GM18867 (cell line): ENCODE results near the gene OGT.
"Not testable (repeated sequence)": the region's sequence is repeated elsewhere in the genome, so short reads cannot be mapped to it uniquely, and the experiment has no call there.

ENCODE experiments used
- ATAC-seq: cut with Tn5 transposase; IDR thresholded peaks from one replicate; pipeline ENCODE4 v1.9.1; 2021; ENCODE audit warnings: mild to moderate bottlenecking, moderate library complexity; ENCODE audit not compliant: unreplicated experiment

OGT gene

DNA sequence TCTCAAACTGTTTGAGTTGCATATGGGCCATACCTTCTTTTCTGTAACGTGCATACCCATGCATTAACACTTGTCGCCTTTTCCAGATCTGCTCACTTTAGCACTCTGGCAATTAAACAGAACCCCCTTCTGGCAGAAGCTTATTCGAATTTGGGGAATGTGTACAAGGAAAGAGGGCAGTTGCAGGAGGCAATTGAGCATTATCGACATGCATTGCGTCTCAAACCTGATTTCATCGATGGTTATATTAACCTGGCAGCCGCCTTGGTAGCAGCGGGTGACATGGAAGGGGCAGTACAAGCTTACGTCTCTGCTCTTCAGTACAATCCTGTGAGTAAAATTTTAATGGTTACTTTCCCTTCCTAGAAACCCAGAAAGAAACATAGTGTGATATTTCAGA, 4.8 kb downstream of the OGT start:
- ATAC-seq = no peak

- ATAC-seq = peak; percentile 35
These were observed 7.9 kb downstream of the OGT start for GRCh38 chrX:71540801-71541200.

- ATAC-seq = peak; percentile 84
These were observed 8.5 kb downstream of the OGT start for GRCh38 chrX:71541210-71542022.

GRCh38 chrX:71542411-71542810, 9.5 kb downstream of the OGT start:
- ATAC-seq = no peak

DNA sequence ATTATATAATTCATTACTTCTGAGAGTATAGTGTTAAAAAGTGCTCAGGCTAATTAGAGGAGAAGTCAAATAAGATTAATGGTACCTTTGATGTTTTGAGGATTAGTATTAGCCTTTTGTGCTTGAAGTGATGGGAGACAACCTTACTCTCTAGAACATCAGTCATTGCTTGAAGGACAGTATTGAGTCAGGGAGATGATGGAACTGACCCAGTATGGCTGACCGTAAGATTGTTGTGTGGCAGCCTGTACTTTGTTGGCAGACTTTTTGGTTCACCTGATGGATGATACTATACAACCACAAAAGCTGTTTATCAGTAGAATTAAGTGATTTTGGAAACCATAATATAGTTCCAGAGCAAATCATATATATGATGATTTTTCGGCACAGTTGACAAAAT, 9.9 kb downstream of the OGT start:
- ATAC-seq = no peak

DNA sequence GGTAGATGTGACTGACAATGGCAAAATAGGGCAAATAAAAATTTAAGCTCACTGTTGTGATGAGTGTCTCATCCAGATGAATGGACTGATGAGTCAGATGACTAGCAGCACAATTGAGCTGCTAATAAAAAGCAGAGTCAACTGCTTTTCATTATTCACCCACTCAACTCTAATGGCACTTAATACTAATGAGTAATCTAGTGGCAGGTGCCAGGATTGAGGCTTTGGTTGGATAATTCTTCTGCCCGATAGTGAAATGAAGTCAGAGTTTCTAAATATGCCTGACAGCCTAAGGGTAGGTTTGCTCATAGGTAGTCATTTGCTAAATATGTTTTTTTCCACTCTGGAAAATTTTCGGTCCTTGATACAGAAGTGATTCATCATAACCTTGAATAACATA, 10.4 kb downstream of the OGT start:
- ATAC-seq = no peak

DNA sequence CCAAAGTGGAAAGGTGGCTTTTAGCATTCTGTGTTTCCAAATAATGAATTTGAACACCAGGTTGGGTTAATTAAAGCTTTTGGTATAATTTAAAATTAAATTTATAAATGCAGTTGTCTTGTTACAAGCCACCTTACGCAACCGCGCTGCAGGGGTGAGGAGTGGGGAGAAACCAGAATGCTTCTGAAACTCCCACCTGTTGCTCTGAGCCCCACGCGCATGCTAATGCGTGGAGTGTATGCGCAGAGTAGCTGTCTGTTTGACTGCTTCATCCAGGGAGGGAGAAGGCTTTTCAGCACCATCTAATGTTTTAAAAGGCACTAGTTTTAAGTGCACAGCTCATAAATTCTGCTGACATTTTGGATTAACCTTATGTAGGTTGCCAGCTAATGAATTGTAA, 12.5 kb downstream of the OGT start:
- ATAC-seq = no peak

DNA sequence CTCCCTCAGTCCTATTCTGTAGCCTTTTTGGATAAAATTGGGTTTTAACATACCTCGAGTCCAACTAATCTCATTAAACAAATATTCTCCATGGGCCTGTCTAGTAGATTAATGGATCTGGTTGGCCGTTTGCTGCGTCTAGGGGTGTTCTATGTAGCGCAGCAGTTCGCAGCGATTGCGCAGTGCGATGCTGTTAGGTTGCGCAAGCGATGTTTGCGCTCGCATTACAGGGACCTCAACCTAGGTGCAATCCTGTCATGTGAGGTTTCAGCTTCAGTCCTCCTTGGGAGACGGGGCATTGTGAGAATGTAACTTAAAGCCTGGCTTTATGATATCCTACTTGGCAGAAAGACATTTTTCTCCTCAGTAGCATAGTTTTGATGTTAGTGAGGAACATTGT, 14.0 kb downstream of the OGT start:
- ATAC-seq = no peak

DNA sequence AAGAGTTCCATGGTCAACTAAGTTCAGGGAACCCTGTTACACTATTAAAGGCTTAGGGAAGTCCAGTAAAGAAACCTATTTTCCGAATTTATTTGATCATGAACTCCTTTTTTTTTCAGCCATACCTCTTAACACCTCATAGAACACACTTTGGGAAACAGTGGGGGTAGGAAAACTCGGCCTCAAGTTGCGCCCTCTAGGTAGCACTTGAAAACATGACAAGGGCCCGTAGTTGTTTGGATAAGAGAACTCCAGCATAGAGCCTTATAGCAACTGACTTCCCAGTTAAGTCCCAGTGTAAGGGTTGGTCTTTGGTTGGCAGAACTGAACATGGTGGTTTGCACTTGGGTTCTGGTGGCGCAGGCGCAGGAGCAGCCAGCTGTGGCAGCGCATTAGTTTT, 14.4 kb downstream of the OGT start:
- ATAC-seq = no peak

DNA sequence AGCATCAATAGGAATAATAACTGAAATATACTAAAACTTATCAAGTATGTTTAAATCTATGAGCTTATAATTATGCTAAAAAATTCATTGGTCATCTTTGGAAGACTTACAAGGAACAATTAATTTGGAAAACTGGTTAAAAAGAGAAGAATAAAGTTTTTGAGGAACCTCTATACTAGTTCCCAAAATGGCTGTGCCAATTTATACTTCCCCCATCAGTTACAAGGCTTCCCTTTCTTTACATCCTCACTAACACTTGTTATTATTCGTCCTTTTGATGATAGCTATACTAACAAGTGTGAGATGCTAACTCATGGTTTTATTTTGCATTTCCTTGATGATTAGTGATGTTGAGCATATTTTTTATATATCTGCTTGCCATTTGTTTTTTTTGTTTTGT, 17.1 kb downstream of the OGT start:
- ATAC-seq = no peak

- ATAC-seq = no peak
These were observed 17.7 kb downstream of the OGT start for GRCh38 chrX:71550578-71550977.

DNA sequence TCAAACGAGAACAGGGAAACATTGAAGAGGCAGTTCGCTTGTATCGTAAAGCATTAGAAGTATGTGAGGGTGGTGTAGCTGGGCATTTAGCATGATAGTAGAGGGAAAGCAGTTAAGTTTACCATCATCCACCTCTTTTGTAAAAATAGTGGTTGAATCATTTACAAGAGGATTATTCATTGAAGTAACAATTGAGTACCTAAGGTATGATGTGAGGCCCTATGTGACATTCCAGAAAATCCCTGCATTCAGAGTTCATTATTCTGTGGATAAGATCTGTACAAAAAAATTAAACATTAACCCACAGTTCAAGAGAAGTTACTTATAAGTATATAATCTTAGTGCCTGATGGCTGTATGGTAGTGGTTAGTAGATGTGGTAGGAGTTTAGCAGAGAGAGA, 23.1 kb downstream of the OGT start:
- ATAC-seq = no peak

DNA sequence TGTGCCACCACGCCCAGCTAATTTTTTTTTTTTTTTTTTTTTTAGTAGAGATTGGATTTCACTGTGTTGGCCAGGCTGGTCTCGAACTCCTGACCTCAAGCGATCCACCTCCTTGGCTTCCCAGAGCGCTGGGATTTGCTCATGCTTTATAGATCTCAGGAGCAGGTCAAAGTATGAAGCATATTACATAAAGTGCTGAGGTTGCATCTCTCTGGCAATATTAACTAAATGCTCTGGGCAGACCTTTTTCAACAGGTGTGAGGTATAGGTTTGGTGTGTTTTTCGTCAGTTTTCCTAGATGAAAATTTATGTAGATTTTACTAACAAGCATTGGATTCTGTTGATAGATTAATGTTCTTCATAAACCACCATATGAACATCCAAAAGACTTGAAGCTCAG, 26.0 kb downstream of the OGT start:
- no peak for ATAC-seq

DNA sequence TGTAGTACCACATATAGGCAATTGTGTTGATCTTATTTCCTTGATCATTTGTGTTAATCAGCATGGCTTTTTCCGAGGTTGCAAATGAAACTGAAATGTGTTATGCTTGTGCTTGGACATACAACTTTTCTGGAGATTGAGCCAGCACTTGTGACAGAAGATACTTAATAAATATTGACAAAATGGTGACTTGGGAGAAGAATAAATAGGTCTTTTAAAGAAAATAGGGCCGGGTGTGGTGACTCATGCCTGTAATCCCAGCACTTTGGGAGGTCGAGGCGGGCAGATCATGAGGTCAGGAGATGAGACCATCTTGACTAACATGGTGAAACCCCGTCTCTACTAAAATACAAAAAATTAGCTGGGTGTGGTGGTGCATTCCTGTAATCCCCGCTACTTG, 26.9 kb downstream of the OGT start:
- ATAC-seq = not testable (repeated sequence)

GRCh38 chrX:71563921-71564320, 31.0 kb downstream of the OGT start:
- no peak for ATAC-seq

DNA sequence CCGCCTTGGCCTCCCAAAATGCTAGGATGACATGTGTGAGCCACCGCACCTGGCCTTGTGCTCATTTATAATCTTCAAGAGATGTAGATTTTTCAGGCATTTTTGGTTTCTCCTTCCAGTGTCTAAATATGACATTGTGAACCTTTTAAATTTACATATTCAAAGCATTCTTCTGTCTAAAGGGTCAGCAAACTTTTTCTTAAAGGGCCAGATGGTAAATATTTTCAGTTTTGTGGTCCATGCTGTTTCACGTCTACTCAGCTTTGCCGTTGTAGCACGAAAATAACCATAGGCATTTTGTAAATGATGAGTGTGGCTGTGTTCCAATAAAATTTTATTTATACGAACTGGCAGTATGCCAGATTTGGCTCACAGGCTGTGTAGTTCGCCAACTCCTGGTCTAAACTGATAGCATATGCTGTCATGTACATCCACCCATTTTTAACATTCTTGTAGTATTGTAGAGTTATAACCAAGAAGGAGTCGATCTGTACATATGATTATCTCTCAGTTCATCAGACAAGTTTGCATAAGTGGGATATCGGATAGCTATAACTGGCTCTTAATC, 32.7 kb downstream of the OGT start:
- no peak for ATAC-seq

DNA sequence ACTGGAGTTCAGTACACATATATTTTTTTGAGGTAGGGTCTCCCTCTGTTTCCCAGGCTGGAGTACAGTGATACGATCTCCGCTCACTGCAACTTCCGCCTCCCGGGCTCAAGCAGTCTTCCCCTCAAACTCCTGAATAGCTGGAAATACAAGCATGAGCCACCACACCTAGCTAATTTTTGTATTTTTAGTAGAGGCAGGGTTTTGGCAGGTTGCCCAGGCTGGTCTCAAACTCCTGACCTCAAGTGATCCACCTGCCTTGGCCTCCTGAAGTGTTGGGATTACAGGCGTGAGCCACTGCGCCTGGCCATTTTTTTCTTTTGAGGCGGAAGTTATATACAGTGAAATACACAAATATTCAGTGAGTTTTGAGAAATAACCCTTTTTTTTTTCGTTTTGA, 38.5 kb downstream of the OGT start:
- ATAC-seq = not testable (repeated sequence)

- no peak for ATAC-seq
These were observed 40.7 kb downstream of the OGT start for GRCh38 chrX:71573590-71573989.

DNA sequence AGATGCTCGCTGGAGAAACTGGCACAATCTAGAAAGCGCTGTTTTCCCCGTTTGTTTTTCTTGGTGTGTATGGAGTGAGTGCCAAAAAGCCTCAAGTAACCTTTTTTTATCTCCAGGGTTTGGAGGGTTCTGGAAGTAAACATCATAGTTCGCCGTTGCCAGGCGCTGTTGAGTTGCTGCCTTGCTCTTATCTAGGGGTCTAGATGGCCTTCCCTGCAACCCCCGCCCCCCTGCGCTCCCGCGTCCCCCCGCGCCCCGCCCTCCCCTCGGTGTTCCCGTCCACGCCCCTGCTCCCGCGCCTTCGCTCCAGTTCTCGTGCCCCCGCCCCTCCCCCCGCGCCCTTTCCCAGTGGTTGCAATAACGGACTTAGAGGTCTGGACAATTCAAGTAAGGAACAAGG, 44.8 kb downstream of the OGT start:
- no peak for ATAC-seq

DNA sequence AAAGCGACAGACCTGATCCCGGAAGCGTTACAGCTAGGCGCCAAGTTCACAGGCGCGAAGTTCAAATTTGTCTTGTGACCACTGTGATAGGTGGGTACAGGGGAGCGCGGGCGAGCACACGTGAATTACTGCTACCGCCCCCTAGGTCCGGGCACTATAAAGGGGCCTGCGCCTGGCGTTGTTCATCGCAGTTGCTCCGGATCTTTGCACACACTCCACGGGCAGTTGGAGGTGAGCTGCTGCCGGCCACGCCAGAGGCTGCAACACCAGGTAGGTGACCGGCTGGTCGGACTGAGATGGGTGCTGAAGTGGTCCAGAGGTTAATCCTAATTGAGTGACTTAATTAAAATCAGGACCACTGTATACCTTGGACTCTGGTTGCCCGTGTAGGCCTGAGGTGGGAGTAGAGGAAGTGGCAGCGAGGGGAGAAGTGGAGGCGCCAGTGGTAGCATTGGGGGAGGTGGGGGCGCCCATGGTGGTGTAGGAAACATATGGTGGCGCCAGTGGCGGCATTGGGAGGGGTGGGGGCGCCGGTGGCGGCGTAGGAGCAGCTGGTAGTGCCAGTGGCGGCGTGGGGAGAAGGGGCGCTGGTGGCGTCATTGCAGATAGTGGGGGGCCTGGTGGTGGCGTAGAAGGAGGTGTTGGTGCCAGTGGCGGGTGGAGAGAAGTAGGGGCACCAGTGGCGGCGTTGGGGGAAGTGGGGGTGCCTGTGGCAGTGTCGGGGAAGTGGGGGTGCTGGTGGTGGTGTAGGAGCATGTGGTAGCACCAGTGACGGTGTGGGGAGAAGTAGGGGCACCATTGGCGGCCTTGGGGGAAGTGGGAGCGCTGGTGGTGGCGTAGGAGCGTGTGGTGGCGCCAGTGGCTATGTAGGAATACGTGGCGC, 45.6 kb downstream of the OGT start, which contains the start of gene GCNA:
Gene GCNA (plus strand): TSS at position 185 of the 883 bp plus-strand sequence. CDS start 2,385 bp downstream, outside the sequence.
- ATAC-seq = no peak

- no peak for ATAC-seq
These were observed 46.5 kb downstream of the OGT start for GRCh38 chrX:71579136-71579989.
